HCT116 (cell line): Measurements from ENCODE around the gene SEC22A. TPM values are rescaled to one million over a fixed set of nuclear protein-coding genes. Genes with fewer than 3 reads are reported as not detected.

Source experiments
- ATAC-seq: fragments of 200-7000 bp; cut with Tn5 transposase; 2 replicates; pipeline ENCODE4 v1.9.1; 2020; ENCODE audit warnings: mild to moderate bottlenecking, moderate library complexity
- BruUV-seq: library from RNA; stranded (reverse); fragments of 400-500 nt; replicated peaks from 2 replicates; lab custom pipeline; 2021; lab: Mats Ljungman, UMichigan
- CTCF ChIA-PET: fragments of 300-600 bp; sonication (Branson Sonifier 250); formaldehyde crosslinking; loops from one replicate; lab custom pipeline; 2021; ENCODE audit warnings: antibody characterized with exemption; lab: Charles Lee
- POLR2A ChIA-PET: fragments of 300-600, 350-600 bp; sonication (Branson Sonifier 250); formaldehyde crosslinking; loops from one replicate; lab custom pipeline; 2021; ENCODE audit warnings: antibody characterized with exemption; lab: Charles Lee
- RAD21 ChIA-PET, 2 experiments: fragments of 300-600 bp; sonication (Branson Sonifier 250); formaldehyde crosslinking; loops; one replicate each; lab custom pipeline; 2023; ENCODE audit warnings: low total read pairs in 2 of 2; ENCODE audit not compliant: uncharacterized antibody in 2 of 2, unreplicated experiment in 2 of 2, low non-redundant PET in 1 of 2; lab: Charles Lee
- DNase-seq: peaks from one replicate; pipeline ENCODE4 v3.0.0-alpha.2; 2010; ENCODE audit warnings: low read depth, low spot score
- H2AFZ ChIP-seq: fragments of 200-600 bp; shearing (Covaris generic), sonication (generic); 2 replicates; pipeline ENCODE4 v1.6.1; 2017; ENCODE audit warnings: low read depth, mixed run types, mixed read lengths, antibody characterized with exemption, low read length; ENCODE audit not compliant: poor library complexity, severe bottlenecking
- H3K27ac ChIP-seq: 2 replicates; pipeline ENCODE4 v1.5.1; 2012; ENCODE audit warnings: low read depth, low read length
- H3K27me3 ChIP-seq: fragments of 200-600 bp; sonication (generic); 2 replicates; pipeline ENCODE4 v1.6.1; 2016; ENCODE audit warnings: mixed run types, low read length, mixed read lengths; ENCODE audit not compliant: insufficient read depth
- H3K36me3 ChIP-seq, 2 experiments: fragments of 200-500 bp in 1 of 2; fragments of 200-600 bp in 1 of 2; sonication (Bioruptor generic) in 1 of 2; sonication (generic) in 1 of 2; 2 replicates each; pipeline versions ENCODE4 v1.5.1 to v1.6.1; 2014 to 2016; ENCODE audit warnings: low read length in 2 of 2, inconsistent platforms in 1 of 2, mixed read lengths in 1 of 2, mixed run types in 1 of 2; ENCODE audit not compliant: insufficient read depth in 2 of 2, control insufficient read depth in 1 of 2
- H3K4me1 ChIP-seq, 2 experiments: fragments of 200-600 bp in 1 of 2; sonication (generic) in 1 of 2; 2 replicates each; pipeline versions ENCODE4 v1.5.1 to v1.6.1; 2012 to 2017; ENCODE audit warnings: low read length in 2 of 2, inconsistent platforms in 1 of 2, mild to moderate bottlenecking in 1 of 2, mixed read lengths in 1 of 2, mixed run types in 1 of 2, moderate library complexity in 1 of 2; ENCODE audit not compliant: insufficient read depth in 2 of 2, control insufficient read depth in 1 of 2
- H3K4me2 ChIP-seq: fragments of 200-600 bp; sonication (generic); 2 replicates; pipeline ENCODE4 v1.6.1; 2017; ENCODE audit warnings: mixed run types, low read length, mixed read lengths
- H3K4me3 ChIP-seq, 2 experiments: fragments of 200-600 bp in 1 of 2; sonication (generic) in 1 of 2; replicated peaks in 1 of 2; 2 replicates each; pipeline ENCODE4 v1.5.1; 2011 to 2016; ENCODE audit warnings: low read length in 2 of 2, control low read depth in 1 of 2, low read depth in 1 of 2, mild to moderate bottlenecking in 1 of 2, mixed read lengths in 1 of 2, mixed run types in 1 of 2
- H3K79me2 ChIP-seq: fragments of 200-600 bp; sonication (generic); 2 replicates; pipeline ENCODE4 v1.6.1; 2017; ENCODE audit warnings: mild to moderate bottlenecking, mixed run types, low read length, moderate library complexity, mixed read lengths; ENCODE audit not compliant: insufficient read depth
- H3K9ac ChIP-seq: fragments of 200-600 bp; sonication (generic); 2 replicates; pipeline ENCODE4 v1.6.1; 2016; ENCODE audit warnings: low read length, mixed read lengths
- H3K9me2 ChIP-seq: fragments of 200-600 bp; sonication (generic), shearing (Covaris generic); 2 replicates; pipeline ENCODE4 v1.6.1; 2017; ENCODE audit warnings: mixed run types, mild to moderate bottlenecking, moderate library complexity; ENCODE audit not compliant: insufficient read depth
- H3K9me3 ChIP-seq, 2 experiments: fragments of 200-500 bp in 1 of 2; fragments of 200-600 bp in 1 of 2; sonication (Bioruptor generic) in 1 of 2; sonication (generic) in 1 of 2; 2 replicates each; pipeline ENCODE4 v1.6.1; 2014 to 2017; ENCODE audit warnings: low read length in 2 of 2, mixed read lengths in 2 of 2, inconsistent platforms in 1 of 2, low read depth in 1 of 2, mild to moderate bottlenecking in 1 of 2, mixed run types in 1 of 2, moderate library complexity in 1 of 2; ENCODE audit not compliant: control insufficient read depth in 1 of 2, insufficient read depth in 1 of 2
- H4K20me1 ChIP-seq: fragments of 200-600 bp; sonication (generic), shearing (Covaris generic); 2 replicates; pipeline ENCODE4 v1.6.1; 2017; ENCODE audit warnings: mixed run types, mild to moderate bottlenecking, moderate library complexity; ENCODE audit not compliant: insufficient read depth
- CBX3 ChIP-seq: IDR thresholded peaks from 2 replicates; pipeline ENCODE4 v1.6.1; 2012; ENCODE audit warnings: low read depth
- EGR1 ChIP-seq: IDR thresholded peaks from 2 replicates; pipeline ENCODE4 v1.6.1; 2012; ENCODE audit warnings: low read depth
- EZH2 ChIP-seq: fragments of 200-600 bp; sonication (generic); IDR thresholded peaks from 2 replicates; pipeline ENCODE4 v1.6.1; 2017; ENCODE audit warnings: antibody characterized with exemption, mixed run types
- EZH2phosphoT487 ChIP-seq: fragments of 200-600 bp; IDR thresholded peaks from 2 replicates; pipeline ENCODE4 v1.6.1; 2018; ENCODE audit warnings: antibody characterized with exemption, borderline replicate concordance
- POLR2A ChIP-seq: IDR thresholded peaks from 2 replicates; pipeline ENCODE4 v1.7.0; 2011; ENCODE audit warnings: borderline replicate concordance; ENCODE audit not compliant: insufficient read depth, insufficient read length; ENCODE audit errors: extremely low read depth
- POLR2AphosphoS5 ChIP-seq: IDR thresholded peaks from 2 replicates; pipeline ENCODE4 v1.6.1; 2011; ENCODE audit warnings: mild to moderate bottlenecking, low read depth, low read length, moderate library complexity
- REST ChIP-seq: IDR thresholded peaks from 2 replicates; pipeline ENCODE4 v1.6.1; 2012; ENCODE audit warnings: low read depth
- SIN3A ChIP-seq: IDR thresholded peaks from 2 replicates; pipeline ENCODE4 v1.6.1; 2012; ENCODE audit warnings: low read depth
- SP1 ChIP-seq: IDR thresholded peaks from 2 replicates; pipeline ENCODE4 v1.6.1; 2012; ENCODE audit warnings: low read depth
- SRF ChIP-seq: IDR thresholded peaks from 2 replicates; pipeline ENCODE4 v1.6.1; 2012; ENCODE audit warnings: low read depth
- TCF7L2 ChIP-seq: IDR thresholded peaks from 2 replicates; pipeline ENCODE4 v1.7.0; 2011; ENCODE audit warnings: borderline replicate concordance, inconsistent platforms; ENCODE audit not compliant: insufficient read depth, insufficient read length; ENCODE audit errors: extremely low read depth
- YY1 ChIP-seq: IDR thresholded peaks from 2 replicates; pipeline ENCODE4 v1.6.1; 2011; ENCODE audit warnings: low read length, low read depth, moderate library complexity, mild to moderate bottlenecking; ENCODE audit not compliant: insufficient replicate concordance; ENCODE audit errors: extremely low read depth
- ZBTB33 ChIP-seq: IDR thresholded peaks from 2 replicates; pipeline ENCODE4 v1.6.1; 2011; ENCODE audit warnings: mild to moderate bottlenecking, low read length, moderate library complexity; ENCODE audit not compliant: insufficient replicate concordance; ENCODE audit errors: extremely low read depth
- ZNF274 ChIP-seq: fragments of 200-500 bp; sonication (Bioruptor generic); IDR thresholded peaks from 2 replicates; pipeline ENCODE4 v1.6.1; 2014; ENCODE audit warnings: mild to moderate bottlenecking, low read depth, low read length, inconsistent platforms
- intact Hi-C: fragments of 100-400 bp; cut with micrococcal nuclease; formaldehyde crosslinking; loops from 2 replicates; pipeline ENCODE4 v1.10.0; 2022
- total RNA-seq: library from RNA; stranded (reverse); gene quantifications from one replicate; pipeline ENCODE4 v1.2.1, GENCODE V29; 2021; ENCODE audit not compliant: unreplicated experiment

SEC22A gene
- total RNA-seq, 1 experiment from 2014 or later: 10.6 TPM

GRCh38 chr3:123186695-123187094 is 15.0 kb upstream of the SEC22A start:
- Histone ChIP-seq H3K4me3 (no peak overlapping the region), H3K9me3 (no peaks in the 10 kb centered on the region), H3K79me2 (no peaks in the 10 kb centered on the region), H2AFZ (no peak overlapping the region), H3K9ac (no peak overlapping the region), H3K4me2 (no peak overlapping the region), H3K27me3 (no peaks in the 10 kb centered on the region), H3K4me1 (no peaks in the 10 kb centered on the region), H4K20me1 (no peaks in the 10 kb centered on the region), H3K9me2 (no peaks in the 10 kb centered on the region), H3K27ac (no peak overlapping the region), H3K36me3 (no peaks in the 10 kb centered on the region)
- BruUV-seq: no TSS peak
- ChIA-PET CTCF (no interaction called here), POLR2A (no interaction called here), RAD21 (no interaction called here)
- DNase-seq (no peak), ATAC-seq (no peak)
- no peak for TF ChIP-seq SIN3A
- TF ChIP-seq SP1: no peak
- TF ChIP-seq CBX3: no peak
- TF ChIP-seq POLR2A: no peak
- TF ChIP-seq EZH2: no peak
- TF ChIP-seq EZH2phosphoT487: no peak
- TF ChIP-seq SRF: no peak
- no peak for TF ChIP-seq TCF7L2
- TF ChIP-seq POLR2AphosphoS5: no peak
- intact Hi-C loops: no loop called here

GRCh38 chr3:123188058-123188457 is 13.7 kb upstream of the SEC22A start:
- POLR2A ChIA-PET: interaction anchor here (1.2 kb wide), 1 partner anchor 14 kb away, joined by 4 read pairs; the partner anchor contains the start of gene SEC22A
- CTCF ChIA-PET: no interaction called here
- intact Hi-C loops: no loop called here
- Histone ChIP-seq H3K9ac (no peak overlapping the region), H3K36me3 (no peaks in the 10 kb centered on the region), H3K4me2 (no peak overlapping the region)
- BruUV-seq: no TSS peak
- DNase-seq: no peak
- TF ChIP-seq EZH2phosphoT487 (no peak), REST (no peak), POLR2AphosphoS5 (no peak), YY1 (no peak), POLR2A (no peak), EGR1 (no peak), ZBTB33 (no peak), ZNF274 (no peak)
- TF ChIP-seq, all 23 proteins: peak for 0
- H3K9me2 ChIP-seq: no peaks in the 10 kb centered on the region
- ATAC-seq: no peak
- H4K20me1 ChIP-seq: no peaks in the 10 kb centered on the region
- H3K9me3 ChIP-seq: no peaks in the 10 kb centered on the region
- no peak overlapping the region for H3K27ac ChIP-seq
- RAD21 ChIA-PET: no interaction called here
- H2AFZ ChIP-seq: no peak overlapping the region
- H3K79me2 ChIP-seq: no peaks in the 10 kb centered on the region
- H3K4me3 ChIP-seq: no peak overlapping the region
- H3K27me3 ChIP-seq: no peaks in the 10 kb centered on the region
- H3K4me1 ChIP-seq: no peaks in the 10 kb centered on the region
